Fibroblast of skin of left quadriceps (primary cell): ENCODE data around the gene FBXL17.

ENCODE experiments used
- DNase-seq, 2 experiments: peaks; one replicate each; pipeline ENCODE4 v3.0.0-alpha.2; 2013; ENCODE audit warnings: low read depth in 2 of 2

FBXL17 gene

GRCh38 chr5:107954254-107954653 is 427.6 kb downstream of the FBXL17 start:
- no peak for DNase-seq

- no peak for DNase-seq
These were observed 429.4 kb downstream of the FBXL17 start for GRCh38 chr5:107952450-107952849.

- no peak for DNase-seq
These were observed 430.6 kb downstream of the FBXL17 start for GRCh38 chr5:107951309-107951708.

DNA sequence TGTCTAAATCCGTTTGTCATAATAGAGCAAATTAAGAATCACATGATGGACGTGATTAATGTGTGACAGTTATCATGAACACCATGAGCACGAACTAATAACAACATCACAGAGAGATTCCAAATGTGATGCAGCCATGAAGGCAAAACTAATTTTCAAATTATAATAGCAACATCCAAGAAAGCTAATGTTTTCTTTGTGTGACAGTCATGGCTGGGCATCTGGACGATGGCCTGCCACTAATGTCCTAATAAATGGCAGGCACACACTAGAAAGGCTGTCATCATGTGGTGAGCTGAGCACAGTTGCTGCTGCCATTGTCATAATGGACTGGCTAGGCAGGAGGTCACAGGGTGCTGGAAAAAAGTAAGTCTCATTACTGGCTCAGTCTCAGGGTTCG is 431.1 kb downstream of the FBXL17 start:
- no peak for DNase-seq

- DNase-seq = no peak
These were observed 432.1 kb downstream of the FBXL17 start for GRCh38 chr5:107949688-107950341.

DNA sequence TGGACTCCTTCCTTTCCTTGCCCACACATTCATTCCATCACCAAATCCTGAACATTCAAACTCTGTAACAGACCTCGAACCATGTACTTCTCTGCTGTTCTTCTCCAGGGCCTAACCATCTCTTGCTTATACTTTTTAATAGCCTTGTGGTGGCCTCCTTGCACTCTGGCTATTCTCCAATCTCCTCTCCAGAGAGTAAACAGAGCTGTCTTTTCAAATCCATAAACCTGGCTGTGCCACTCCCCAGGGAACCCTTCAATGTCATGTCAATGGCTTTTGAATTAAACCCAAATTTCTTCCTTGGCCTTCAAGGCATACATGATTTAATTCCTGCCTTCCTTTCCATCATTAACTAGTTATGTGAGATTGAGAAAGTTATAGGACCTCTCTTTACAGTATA is 433.5 kb downstream of the FBXL17 start:
- no peak for DNase-seq

GRCh38 chr5:107945061-107945460 is 436.8 kb downstream of the FBXL17 start:
- DNase-seq = no peak

DNA sequence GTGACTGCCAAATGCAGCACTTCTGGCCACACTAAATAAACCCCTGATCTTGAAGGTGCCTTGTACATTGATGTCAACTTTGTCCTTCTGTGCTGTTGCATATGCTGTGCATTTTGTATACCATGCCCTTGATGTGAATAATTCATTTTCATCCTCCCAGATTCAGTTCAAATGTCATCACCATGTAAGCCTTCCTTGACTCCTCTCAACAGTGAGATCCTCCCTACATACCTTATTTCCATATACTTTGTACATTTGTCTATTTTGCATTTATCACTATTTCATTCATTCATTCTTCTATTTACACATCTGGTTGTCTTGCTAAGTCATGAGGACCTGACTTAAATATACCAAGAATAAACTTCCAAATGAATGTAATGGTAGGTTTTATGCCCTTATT is 438.0 kb downstream of the FBXL17 start:
- no peak for DNase-seq

- DNase-seq = no peak
These were observed 440.9 kb downstream of the FBXL17 start for GRCh38 chr5:107941036-107941435.

GRCh38 chr5:107937651-107938355 is 444.1 kb downstream of the FBXL17 start:
- DNase-seq = no peak

DNA sequence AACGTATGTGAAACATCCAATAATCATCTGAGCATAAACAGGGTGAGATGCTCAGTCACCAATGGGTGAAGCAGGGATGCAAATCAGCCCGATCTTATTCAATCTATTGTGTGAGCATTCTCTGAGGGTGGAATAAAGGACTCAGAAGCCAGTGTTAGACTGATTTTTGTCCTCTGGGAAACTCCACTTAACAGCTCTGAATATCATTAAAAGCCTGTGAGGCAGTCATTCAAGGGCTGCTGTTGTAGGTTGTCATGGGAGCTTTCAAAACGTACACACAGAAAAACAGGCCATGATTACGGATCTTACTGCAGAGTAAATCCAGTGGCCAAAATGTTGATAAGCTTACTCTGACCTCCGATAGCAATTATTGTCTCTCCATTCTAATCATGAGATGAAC is 444.7 kb downstream of the FBXL17 start:
- no peak for DNase-seq

DNA sequence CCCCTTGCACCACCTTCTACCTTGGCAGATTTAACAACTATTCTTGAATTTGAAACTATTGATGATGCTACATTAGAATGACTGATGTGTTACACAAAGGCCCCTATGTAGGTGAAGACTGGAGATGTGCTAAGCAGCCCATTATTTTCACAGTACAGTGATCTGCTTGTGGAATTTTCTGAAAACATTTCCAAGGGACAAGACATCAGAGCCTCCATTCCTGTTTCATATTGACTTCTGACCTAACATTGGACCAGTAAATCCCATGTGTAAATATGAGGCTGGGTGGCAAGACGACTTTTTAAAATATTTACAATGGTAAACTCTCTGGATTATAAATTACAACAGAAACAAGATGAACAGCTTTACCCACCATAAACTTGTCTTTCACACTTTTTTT is 445.4 kb downstream of the FBXL17 start:
- DNase-seq = no peak

DNA sequence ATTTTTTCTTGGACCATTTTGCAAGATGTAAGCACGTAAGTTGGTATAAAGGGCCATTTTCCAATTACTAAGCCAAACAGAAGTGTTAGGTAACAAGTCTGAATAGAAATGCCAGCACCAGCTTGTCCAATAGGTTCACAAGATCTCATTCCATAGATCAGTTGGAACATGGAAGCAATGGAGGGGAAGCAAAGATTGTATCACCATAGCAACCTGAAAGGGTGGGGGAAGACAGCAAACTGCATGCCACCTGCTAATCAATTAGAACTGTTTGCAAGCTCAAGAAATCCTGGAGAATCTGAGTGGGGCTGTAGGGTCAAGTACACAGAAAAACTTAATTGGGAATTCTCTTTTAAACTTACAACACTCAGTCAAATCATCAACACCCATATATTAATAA is 446.3 kb downstream of the FBXL17 start:
- DNase-seq = no peak

GRCh38 chr5:107933326-107933725 is 448.6 kb downstream of the FBXL17 start:
- DNase-seq = no peak

- no peak for DNase-seq
These were observed 451.0 kb downstream of the FBXL17 start for GRCh38 chr5:107930891-107931290.

- no peak for DNase-seq
These were observed 451.8 kb downstream of the FBXL17 start for GRCh38 chr5:107930092-107930491.

- DNase-seq = no peak
These were observed 452.8 kb downstream of the FBXL17 start for GRCh38 chr5:107929080-107929479.

DNA sequence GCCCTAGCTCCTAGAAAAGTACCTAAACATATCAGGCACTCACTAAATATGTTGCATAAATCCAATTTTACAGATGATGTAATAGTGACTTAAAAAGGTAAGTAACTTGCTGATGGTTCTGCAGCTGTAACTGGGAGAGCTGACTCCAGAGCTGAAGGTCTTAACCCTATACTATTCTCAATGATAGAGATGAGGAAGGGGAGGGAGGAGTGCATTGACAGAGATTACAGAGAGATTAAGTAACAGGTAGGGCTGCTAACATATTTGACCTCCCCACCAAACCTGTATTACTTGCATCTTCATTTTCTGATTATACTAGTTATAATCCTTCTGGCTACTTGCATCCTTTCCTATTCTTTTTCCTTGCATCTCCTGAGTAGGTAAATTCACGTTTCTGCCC is 455.8 kb downstream of the FBXL17 start:
- DNase-seq = no peak

DNA sequence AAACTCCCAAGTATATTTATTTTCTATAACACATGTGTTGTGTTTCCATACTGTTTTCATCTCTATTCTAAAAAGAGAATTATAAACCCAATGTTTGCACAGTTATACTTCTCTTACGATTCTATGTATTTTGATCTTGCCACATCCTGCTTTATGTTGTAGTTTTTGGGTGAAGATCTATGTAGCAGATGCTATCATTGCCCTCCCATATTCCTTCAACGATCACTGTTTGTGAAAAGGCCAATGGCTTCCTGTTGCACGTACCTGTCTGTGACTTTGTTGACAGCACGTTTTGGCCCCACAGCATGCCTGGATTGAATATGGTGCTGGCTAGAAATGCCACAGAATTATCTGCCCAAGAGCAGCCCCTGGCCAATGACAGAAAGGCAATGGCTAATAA is 456.7 kb downstream of the FBXL17 start:
- DNase-seq = no peak

GRCh38 chr5:107919969-107920368 is 461.9 kb downstream of the FBXL17 start:
- no peak for DNase-seq

DNA sequence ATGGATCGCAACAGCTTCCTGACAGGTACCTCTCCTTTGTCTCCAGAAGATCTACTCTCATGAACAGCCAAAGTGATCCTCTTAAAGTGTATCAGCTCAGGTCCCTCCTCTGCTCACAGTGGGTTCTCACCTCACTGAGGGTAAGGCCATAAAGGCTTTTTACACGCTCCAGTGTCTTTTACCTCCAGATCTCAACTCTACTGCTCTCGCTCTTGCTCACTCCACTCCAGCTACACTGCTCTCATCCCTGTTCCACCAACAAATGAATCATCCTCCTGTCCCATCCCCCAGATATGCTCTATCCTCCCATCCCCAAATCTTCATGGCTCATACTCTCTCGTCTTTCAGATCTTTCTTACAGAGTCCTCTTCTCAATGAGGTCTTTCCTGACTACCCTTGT is 462.5 kb downstream of the FBXL17 start:
- DNase-seq = no peak

DNA sequence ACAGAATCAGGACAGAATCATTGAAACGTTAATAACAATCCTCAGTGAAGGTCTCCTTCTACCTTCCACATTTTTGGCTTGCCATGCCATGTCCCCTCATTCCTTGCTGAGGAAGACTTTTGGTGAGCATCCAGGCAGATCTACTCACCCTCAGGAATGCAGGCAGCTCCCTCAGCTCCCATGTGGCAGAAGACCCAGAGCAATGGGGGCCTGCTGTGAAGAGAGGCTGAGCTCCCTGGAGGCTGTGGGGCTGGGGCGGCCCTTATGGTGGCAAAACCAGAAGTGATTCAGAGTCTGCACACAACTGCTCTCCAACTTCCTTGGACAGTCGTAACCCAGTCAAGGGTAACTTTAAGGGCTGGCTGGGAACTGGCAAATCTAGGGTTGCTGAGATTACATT is 463.9 kb downstream of the FBXL17 start:
- no peak for DNase-seq
